HG02981 (cell line): Measurements from ENCODE around the gene PTPRN2.

ENCODE experiments used
- ATAC-seq: cut with Tn5 transposase; IDR thresholded peaks from one replicate; pipeline ENCODE4 v1.9.1; 2021; ENCODE audit warnings: mild to moderate bottlenecking, moderate library complexity; ENCODE audit not compliant: unreplicated experiment

Gene PTPRN2

DNA sequence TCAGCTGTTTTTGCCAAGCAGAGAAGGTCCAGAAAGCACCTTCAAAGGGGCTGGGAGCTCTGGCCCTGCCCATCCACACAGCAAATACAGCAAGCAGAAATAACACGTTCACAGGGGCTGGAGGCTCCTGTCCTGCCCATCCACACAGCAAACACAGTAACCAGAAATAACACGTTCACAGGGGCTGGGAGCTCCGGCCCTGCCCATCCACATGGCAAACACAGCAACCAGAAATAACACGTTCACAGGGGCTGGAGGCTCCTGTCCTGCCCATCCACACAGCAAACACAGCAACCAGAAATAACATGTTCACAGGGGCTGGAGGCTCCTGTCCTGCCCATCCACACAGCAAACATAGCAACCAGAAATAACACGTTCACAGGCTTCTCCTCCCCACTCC, 558.1 kb downstream of the PTPRN2 start:
- no peak for ATAC-seq

DNA sequence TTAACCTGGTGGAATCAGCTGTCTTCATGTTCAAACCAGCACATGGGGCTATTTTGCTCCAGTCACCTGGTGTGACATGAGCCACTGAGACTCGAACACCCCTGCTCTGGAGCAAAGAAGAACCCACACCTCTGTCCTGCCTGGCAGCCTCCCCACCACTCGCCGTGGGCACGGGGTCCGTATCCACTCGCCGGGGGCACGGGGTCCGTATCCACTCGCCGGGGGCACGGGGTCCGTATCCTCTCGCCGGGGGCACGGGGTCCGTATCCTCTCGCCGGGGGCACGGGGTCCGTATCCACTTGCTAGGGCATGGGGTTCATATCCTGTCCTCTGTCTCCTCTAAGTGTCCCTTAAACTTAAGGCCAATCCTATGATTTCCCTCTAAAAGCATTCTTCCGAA, 558.7 kb downstream of the PTPRN2 start:
- ATAC-seq, result no peak

DNA sequence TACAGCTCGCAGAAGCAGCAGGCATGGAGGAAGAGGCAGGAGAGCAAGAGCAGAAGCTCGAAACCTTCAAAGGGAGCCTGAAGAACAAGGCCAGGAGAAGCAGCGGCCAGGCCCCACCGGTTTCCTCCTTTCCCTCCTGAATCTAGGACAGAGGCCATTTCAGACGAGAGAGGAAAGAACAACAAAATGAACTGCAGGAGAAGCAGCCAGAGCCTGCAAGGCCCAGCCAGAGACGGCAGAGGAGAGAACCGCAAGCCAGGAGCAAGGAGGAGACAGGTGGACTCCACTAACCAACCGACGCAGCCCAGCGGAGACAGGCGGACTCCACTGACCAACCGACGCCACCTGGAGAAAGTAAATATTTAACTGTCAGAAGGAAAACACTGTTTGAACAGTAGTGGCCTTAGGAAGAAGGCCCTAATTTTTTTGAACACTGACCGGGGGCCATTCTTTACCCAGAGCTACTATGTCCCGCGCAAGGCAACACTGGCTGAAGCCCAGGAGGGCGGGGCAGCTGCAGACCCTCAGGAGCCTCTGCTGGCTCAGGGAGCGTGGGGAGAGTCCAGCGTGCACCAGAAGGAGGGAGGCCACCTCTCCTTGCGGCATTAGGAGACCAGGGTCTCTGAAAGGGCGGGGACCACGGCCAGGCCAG, 559.2 kb downstream of the PTPRN2 start:
- no peak for ATAC-seq

DNA sequence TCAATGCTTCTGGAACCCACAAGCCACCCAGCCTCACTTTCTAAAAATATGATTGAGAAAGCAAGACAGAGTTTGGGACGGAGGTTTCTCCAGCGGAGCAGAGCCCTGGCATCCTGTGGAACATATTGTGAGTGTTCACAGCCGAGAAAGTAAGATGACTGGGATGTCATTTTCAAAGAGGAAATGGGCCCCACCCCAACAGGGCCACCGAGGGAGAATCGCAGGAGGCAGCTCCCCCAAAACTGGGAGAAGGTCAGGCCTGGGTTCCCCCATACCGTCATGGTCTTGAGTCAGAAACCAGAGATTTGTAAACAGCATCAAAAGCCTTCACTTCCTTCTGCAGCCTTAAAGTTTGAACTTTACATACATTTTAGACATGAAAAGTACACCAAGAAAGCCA, 560.0 kb downstream of the PTPRN2 start:
- ATAC-seq, result no peak

DNA sequence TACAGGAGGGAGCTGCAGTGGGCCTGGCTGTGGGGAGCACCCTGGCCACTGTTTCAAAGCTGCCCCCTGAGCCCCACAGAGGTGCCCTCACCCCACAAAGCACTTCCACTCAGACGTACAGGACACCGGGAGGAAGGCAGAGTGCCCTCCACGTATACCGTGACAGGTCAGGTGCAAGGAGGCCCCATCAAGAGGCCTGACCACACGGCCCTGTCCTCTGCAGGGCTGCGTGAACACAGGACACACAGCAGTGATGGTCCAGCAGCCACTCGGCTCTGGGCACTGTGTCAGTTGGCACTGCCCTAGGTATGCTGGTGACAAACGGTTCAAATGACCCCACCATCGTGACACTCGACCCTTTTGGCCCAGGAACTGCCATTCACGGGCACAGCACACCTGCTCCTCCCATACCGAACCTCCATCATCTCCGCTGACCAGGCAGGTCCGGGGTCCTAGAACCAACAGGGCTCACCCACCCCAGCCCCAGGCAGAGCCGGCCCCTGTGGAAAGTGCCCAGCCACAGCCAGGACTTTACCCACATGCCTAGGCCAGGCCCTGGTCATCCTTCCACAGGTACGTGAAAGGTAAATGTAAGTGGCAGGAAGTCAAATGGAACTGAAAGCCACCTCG, 560.9 kb downstream of the PTPRN2 start:
- no peak for ATAC-seq

DNA sequence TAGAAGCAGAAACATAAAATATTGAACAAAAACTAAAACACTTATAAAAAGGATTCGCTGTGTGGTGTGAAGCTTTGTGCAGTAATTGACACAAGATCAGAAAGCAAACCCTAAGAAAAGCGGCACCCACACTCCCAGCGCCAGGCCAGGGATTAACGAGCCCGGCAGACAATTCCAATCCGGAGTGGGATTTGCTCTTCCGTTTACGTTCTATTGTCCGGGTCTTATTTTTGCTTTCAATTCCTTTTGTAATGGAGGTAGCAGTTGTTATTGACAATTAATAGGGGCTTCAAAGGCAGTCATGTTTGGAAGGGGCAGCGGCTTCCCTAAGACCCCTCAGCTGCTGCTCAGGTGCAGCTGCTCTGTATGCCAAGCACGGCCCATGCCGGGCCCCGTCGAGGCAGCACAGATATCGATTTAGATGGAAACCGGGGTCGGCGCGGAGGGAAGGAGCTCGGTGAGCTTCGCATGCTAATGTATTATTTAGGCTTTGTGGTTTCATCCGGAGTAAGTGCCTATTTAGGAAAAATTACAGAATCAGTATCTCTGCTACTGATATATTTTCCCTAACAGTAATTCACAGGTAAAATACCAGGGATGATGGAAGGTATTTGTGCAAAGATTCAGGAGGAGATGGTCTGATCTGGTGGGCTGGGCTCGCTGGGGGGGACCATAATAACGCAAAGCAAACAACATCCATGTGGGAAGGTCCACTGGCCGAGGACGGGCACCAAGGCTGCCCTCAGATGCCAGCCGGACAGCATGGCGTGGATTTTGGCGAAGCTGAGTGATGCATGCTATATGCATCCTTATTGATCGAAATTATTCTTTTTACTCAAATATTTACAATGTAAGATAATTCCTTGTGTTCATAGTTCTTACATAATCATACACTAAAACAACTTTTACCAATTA, 561.7 kb downstream of the PTPRN2 start:
- ATAC-seq, result no peak

DNA sequence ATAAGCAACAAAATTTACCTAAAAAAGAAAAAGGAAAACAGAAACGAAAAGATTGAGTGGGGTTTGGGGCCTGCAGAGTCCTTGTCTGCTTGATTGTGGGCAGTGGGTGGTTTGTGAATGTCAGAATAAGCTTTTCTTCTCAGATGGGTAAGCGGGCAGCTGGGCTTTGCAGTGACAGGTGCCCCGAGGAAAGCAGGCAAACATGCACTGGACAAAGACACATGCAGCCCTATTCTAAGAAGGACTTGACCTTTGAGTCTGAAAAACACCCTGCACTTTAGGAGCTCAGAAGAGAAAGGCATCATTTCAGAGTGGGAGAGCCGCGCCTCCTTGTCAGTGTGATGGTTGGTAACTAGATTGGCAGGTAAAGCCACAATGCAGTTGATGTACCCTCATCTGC, 562.7 kb downstream of the PTPRN2 start:
- no peak for ATAC-seq

DNA sequence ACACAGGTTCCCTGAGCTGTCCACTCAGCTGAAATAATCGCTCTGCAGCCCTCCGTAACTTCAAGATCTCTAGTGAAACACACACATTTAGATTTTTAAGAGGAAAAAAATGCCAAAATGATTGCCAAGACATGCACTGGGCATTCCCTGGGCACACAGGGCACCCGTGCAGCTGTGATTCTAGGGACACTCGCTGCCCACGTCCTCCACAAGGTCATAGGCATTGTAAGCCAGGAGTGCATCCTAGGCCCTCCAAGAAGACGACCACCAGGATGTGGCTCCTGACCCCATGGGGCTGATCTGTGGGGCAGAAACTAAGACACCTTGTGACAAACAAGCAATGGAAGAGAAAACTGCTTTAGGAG, 563.3 kb downstream of the PTPRN2 start:
- no peak for ATAC-seq

DNA sequence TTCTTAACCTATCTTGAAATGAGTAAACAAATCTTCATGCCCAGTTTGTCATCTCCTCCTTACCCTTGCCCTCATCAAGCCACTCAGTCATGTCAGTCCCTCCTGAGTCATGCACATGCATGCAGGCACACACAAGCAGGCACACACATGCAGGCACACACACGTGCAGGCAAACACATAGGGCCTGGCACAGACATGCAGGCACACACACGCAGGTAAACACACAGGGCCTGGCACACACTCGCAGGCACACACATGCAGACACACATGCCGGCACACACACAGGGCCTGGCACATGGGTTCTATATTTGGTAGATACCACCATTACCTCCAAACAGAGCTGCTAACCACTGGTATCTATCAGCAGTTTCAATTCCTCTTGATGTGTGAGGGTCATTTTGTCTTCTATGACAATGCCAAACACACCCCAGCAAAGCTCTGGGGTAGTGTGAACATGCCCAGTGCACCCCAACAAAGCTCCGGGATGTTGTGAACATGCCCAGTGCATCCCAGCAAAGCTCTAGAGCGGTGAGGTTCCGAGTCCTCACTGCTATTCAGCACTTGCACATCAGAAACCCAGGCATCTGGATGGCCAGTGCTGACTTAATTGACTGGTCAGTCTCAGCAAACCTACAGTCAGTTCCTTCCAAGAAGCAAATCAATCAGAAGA, 563.8 kb downstream of the PTPRN2 start:
- no peak for ATAC-seq

DNA sequence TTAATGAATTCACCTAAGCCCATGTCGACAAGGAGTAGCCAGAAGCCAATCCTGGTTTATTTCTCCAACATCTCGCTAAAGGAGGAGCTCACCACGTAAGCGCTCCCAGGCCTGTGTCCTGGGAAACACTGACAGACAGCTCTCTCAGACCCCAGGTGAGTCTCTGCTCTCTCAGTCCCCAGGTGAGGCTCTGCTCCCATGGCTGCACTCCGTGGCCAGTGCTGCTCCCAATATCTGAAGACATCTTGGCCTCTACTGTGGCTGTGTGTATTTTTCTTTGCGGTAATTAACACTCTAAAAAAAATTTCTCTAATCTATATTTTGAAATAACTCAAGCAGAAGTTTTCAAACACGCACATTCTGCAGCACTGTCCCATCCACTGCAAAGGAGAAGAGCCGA, 564.5 kb downstream of the PTPRN2 start:
- ATAC-seq, result no peak

DNA sequence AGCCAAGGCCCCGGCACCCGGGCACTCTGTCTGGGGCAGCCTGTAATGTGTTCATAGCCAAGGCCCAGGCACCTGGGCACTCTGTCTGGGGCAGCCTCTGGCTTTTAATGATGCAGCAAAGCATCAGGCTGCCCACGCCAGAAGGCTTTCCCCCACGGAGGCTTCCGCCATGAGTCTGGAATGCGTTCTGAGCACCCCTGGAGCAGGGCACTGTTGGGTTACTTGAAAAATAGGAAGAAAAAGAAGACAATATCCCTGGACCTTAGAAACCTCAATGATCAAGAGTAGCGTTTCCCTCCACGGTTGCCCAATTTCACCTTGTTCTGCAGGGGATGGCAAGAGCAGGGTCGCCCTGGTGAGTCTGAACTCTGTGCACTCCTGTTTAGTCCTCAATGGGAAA, 565.0 kb downstream of the PTPRN2 start:
- no peak for ATAC-seq

DNA sequence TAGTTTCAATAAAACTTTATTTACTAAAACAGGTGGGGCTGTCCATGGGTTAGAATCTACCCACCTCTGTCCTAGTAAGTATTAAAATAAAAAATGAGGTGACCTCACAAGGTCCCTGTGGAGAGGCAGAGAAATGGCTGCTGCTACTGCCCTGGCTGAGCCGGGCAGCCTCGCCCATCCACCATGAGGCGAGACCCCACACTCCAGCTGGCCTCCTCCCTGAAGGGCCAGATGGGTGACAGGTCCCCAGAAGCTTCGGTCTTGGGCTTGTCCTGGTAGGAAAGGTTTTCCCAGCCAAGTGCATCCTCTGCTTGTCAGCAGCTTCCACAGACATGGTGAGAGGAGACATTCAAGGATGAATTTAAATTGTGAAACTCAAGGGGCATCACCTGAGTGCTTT, 565.8 kb downstream of the PTPRN2 start:
- ATAC-seq, result no peak

DNA sequence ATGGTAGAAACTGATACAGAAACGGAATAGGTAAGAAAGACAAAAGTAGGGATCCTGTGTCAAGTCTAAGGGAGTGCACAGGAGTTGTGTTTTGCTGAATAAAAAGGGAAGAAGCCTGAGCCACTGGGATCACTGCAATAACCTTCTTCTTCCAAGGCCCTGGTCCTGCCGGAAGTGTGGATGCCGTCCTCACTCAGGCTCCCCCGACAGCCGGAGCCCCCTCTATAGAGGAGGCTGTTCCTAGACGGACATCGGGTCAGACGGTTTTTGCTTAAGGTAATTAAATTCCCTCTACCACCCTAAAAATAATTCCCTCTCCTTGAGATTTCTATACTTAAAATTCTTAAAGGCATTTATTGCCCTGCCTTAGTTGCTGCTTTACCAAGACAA, 566.9 kb downstream of the PTPRN2 start:
- ATAC-seq, result no peak

DNA sequence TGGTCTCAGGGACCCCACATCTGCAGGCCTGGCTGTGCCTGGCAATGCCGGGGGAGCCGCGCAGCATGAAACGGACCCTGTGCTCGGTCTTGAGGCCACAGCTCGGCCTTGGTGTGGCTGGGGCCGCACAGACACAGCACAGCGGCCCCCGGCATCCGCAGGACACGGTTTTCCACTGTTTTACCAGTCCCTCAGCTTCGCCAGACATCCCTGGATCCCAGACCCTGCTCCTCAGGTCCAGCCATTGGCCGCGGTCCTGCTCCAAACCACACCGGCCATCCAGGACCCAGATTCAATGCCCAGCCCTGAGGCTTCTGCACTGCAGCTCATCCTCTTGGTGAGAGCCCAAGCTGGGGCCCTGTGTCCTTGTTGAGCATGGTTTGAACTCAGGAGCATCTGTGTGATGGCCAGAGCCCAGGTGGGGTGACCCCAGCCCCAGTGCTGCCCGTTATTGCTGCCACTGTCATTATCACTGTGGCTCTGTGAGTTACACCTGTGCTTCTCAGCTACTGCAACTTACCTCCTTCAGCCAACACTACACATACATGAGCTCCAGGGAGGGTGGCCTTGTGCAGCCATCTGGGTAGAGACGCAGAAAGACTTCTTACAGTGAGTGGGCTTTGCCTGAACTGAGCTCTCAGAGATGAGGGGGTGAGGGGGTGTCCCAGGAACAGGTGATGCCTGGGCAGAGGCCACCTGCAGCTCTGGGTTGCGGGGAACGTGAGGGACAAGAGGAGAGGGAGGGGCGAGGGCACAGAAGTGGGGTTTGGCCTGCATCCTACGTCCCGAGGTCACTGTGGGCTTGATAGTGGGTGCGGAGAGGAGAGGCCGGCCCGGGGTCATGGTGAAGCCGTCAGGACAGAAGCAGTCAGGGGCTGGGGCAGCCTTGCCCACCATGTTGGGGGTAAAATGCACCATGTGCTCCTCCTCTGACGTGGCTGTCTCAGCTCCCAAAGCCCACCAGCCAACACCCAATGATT, 567.6 kb downstream of the PTPRN2 start:
- ATAC-seq, result no peak

DNA sequence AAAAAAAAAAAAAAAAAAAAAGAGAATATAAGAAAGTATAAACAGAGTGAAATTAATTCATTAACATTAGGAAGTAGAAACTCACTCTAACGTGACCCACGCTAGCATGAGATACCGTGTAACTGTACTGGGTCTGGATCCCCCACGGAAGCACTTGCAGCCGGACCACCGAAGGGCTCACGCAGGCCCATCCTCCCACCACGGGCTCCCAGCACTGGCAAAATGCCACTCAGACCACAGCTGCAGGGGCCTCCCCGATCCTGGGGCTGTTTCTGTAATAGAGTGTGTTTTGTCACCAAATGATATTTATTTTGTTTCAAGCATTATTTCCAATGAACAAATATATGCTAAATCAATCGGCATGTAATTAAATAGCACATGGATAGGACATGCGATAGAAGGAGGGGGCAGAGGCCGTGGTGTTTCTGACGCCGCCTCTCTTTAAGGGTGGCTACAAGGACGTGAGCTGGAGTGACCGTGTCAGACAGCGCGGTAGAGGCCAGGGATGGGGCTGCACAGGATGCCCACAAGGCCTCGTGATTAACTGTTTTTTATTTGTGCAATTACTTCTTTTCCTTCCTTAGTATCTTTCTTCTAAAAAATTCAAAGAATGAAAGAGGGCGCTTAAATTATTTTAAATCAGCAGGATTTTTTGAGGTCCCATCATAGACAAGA, 568.5 kb downstream of the PTPRN2 start:
- ATAC-seq, result no peak

DNA sequence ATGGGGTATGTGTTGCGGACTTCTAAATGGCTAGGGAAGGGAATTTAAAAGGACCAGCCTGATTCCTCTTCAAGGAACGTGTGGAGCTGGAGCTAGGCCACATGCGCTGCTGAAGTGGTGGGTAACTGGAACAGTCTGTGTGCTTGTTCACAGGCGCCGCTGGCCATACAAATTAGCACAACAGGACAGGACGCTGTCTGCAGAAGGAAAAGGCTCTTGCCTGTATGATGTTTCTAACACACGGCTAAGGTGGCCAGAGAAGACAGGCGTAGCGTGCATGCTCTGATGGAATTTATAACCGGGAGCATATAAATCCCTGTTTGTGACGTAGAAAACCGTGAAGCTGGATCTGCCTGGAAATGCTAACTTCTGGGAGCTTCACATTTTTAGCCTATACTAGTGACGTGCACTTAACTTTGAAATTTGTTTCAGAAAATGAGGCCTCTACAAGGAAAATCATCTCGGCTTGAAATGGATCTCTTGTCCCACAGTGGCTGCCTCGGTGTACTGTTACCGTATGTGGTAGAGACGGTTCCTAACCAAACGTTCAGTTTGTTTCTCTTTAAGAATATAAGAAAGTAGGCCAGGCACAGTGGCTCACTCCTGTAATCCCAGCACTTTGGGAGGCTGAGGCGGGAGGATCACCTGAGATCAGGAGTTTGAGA, 569.4 kb downstream of the PTPRN2 start:
- no peak for ATAC-seq

DNA sequence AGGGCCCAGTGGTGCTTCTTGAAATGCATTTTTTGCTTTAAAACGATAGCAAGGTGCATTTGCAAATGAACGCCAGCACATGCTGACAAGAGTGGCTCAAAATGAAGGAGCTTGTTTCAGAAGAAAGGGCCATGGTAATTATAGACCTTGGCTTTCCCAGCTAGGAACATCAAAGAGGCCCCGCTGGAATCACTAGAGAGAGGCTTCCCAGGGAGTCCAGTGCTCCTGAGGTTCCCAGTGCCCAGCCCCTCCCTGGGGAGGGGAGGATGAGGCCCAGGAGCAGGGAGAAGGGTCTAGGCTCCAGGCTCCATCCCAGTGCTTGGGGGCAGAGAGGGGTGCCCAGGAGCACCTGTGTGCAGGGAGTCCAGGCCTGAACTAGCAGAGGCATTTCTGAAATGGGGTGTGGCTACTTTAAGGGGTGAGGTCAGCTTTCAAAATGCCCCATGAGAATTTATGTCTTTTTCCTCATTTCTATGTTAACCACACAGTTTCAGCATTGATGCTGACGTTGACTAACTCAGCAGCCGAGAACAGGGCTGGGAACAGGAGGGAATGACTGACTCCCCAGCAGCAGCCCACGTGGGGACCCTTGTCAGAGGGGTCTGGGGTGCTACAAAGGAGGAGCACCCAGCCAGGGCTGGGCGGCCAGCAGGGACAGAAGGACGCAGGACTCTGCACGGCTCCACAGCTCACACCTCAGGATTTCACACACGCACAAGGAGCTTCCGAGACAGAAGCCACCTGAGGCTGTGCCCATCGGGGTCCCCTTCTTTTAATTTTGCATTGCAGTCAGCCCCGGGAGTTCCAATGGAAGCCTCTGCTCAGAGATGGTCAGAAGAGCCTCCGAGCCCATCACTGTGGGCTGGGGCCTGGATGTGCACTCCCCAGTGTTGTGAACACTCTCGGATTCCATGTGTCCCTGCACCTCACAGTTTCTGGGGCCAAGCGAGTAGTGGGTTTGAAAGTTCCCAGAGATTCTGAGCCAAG, 570.2 kb downstream of the PTPRN2 start:
- ATAC-seq, result no peak
